ENCODE measurements around the gene DPYD. TPM values are rescaled to one million over a fixed set of nuclear protein-coding genes. Genes with fewer than 3 reads are reported as not detected.

The DPYD gene
- total and polyA plus RNA-seq, 4 donors: 17.7 to 99.3 (median 74.4) TPM

- Histone ChIP-seq H3K9ac (ENCODE audit: insufficient read depth in 1 of 2, low read length in 2 of 2) (no peak overlapping the region), H3K4me3 (no peak overlapping the region), H3K27ac (ENCODE audit: low read depth in 1 of 2, low read length in 1 of 2) (no peak overlapping the region), H3K27me3 (ENCODE audit: control insufficient read depth in 3 of 3, insufficient read depth in 3 of 3, low read length in 2 of 3) (no peaks in the 10 kb centered on the region), H3K9me3 (ENCODE audit: control insufficient read depth in 4 of 4, insufficient read depth in 3 of 4, low read length in 3 of 4) (no peaks in the 10 kb centered on the region), H3K36me3 (ENCODE audit: control insufficient read depth in 4 of 4, insufficient read depth in 4 of 4, low read length in 4 of 4) (no peaks in the 10 kb centered on the region), H3K4me1 (ENCODE audit: control insufficient read depth in 5 of 5, insufficient read depth in 5 of 5, low read length in 5 of 5) (peaks cover 0 to 9% (median 0%) of the 10 kb centered on the region in 5 donors)
- no peak for DNase-seq
- WGBS, 2 donors: 89 to 96% methylated on average over 2 of the region's 2 CpGs
- no peak for TF ChIP-seq CTCF (IDR thresholded peaks at IDR 0.05; ENCODE audit: control extremely low read depth, extremely low read depth)
- ATAC-seq (ENCODE audit: insufficient read depth, low FRiP score): no peak
Observed at GRCh38 chr1:97212671-97213070, 708.2 kb downstream of the DPYD start.

- H3K4me1 ChIP-seq (ENCODE audit: control insufficient read depth in 5 of 5, insufficient read depth in 5 of 5, low read length in 5 of 5): peaks cover 0 to 9% (median 0%) of the 10 kb centered on the region in 5 donors
- ATAC-seq (ENCODE audit: insufficient read depth, low FRiP score): no peak
- no peak overlapping the region for H3K4me3 ChIP-seq
- H3K27me3 ChIP-seq (ENCODE audit: control insufficient read depth in 3 of 3, insufficient read depth in 3 of 3, low read length in 2 of 3): no peaks in the 10 kb centered on the region
- H3K9ac ChIP-seq (ENCODE audit: insufficient read depth in 1 of 2, low read length in 2 of 2): no peak overlapping the region
- H3K36me3 ChIP-seq (ENCODE audit: control insufficient read depth in 4 of 4, insufficient read depth in 4 of 4, low read length in 4 of 4): no peaks in the 10 kb centered on the region
- no peak for DNase-seq
- WGBS, 2 donors: 89 to 95% methylated on average over 1 of the region's 1 CpG
- no peak overlapping the region for H3K27ac ChIP-seq (ENCODE audit: low read depth in 1 of 2, low read length in 1 of 2)
- H3K9me3 ChIP-seq (ENCODE audit: control insufficient read depth in 4 of 4, insufficient read depth in 3 of 4, low read length in 3 of 4): no peaks in the 10 kb centered on the region
- TF ChIP-seq CTCF (IDR thresholded peaks at IDR 0.05; ENCODE audit: control extremely low read depth, extremely low read depth): no peak
Observed at GRCh38 chr1:97210307-97210706, 710.5 kb downstream of the DPYD start.

GRCh38 chr1:97209381-97209957 is 711.4 kb downstream of the DPYD start:
- DNase-seq (peak in 1 of 3 donors; percentile 19), ATAC-seq (ENCODE audit: insufficient read depth, low FRiP score) (no peak)
- 77 to 88% methylated on average over 3 of the region's 3 CpGs for WGBS, 2 donors
- Histone ChIP-seq H3K36me3 (ENCODE audit: control insufficient read depth in 4 of 4, insufficient read depth in 4 of 4, low read length in 4 of 4) (no peaks in the 10 kb centered on the region), H3K4me1 (ENCODE audit: control insufficient read depth in 5 of 5, insufficient read depth in 5 of 5, low read length in 5 of 5) (peaks cover 0 to 9% (median 0%) of the 10 kb centered on the region in 5 donors), H3K27me3 (ENCODE audit: control insufficient read depth in 3 of 3, insufficient read depth in 3 of 3, low read length in 2 of 3) (no peaks in the 10 kb centered on the region), H3K27ac (ENCODE audit: low read depth in 1 of 2, low read length in 1 of 2) (no peak overlapping the region), H3K4me3 (no peak overlapping the region), H3K9me3 (ENCODE audit: control insufficient read depth in 4 of 4, insufficient read depth in 3 of 4, low read length in 3 of 4) (no peaks in the 10 kb centered on the region), H3K9ac (ENCODE audit: insufficient read depth in 1 of 2, low read length in 2 of 2) (no peak overlapping the region)
- TF ChIP-seq CTCF (IDR thresholded peaks at IDR 0.05; ENCODE audit: control extremely low read depth, extremely low read depth): no peak

GRCh38 chr1:97207868-97208267 is 713.0 kb downstream of the DPYD start:
- TF ChIP-seq CTCF (IDR thresholded peaks at IDR 0.05; ENCODE audit: control extremely low read depth, extremely low read depth): no peak
- no peak overlapping the region for H3K4me3 ChIP-seq
- no peak overlapping the region for H3K9ac ChIP-seq (ENCODE audit: insufficient read depth in 1 of 2, low read length in 2 of 2)
- H3K9me3 ChIP-seq (ENCODE audit: control insufficient read depth in 4 of 4, insufficient read depth in 3 of 4, low read length in 3 of 4): no peaks in the 10 kb centered on the region
- H3K27me3 ChIP-seq (ENCODE audit: control insufficient read depth in 3 of 3, insufficient read depth in 3 of 3, low read length in 2 of 3): no peaks in the 10 kb centered on the region
- ATAC-seq (ENCODE audit: insufficient read depth, low FRiP score) (no peak), DNase-seq (peak in 1 of 3 donors; percentile 40)
- H3K36me3 ChIP-seq (ENCODE audit: control insufficient read depth in 4 of 4, insufficient read depth in 4 of 4, low read length in 4 of 4): no peaks in the 10 kb centered on the region
- no peak overlapping the region for H3K27ac ChIP-seq (ENCODE audit: low read depth in 1 of 2, low read length in 1 of 2)
- peaks cover 0 to 9% (median 0%) of the 10 kb centered on the region in 5 donors for H3K4me1 ChIP-seq (ENCODE audit: control insufficient read depth in 5 of 5, insufficient read depth in 5 of 5, low read length in 5 of 5)

Measured in lung (tissue), 12 donors.